Naive thymus-derived CD4-positive, alpha-beta T cell (primary cell): ENCODE results near the gene FAM187B. TPM values are rescaled to one million over a fixed set of nuclear protein-coding genes. Genes with fewer than 3 reads are reported as not detected.
A peak's percentile ranks its signal among the peaks of the same experiment; 100 is the strongest.
"Not testable (repeated sequence)": the region's sequence is repeated elsewhere in the genome, so short reads cannot be mapped to it uniquely, and the experiment has no call there.

ENCODE experiments used
- ATAC-seq: fragments of 150-1000 bp; cut with Tn5 transposase; 2 replicates; pipeline ENCODE4 v1.10.0; 2021; ENCODE audit warnings: mild to moderate bottlenecking, moderate library complexity
- CTCF ChIA-PET: fragments of 350-600 bp; sonication (Branson Sonifier 250); formaldehyde crosslinking; loops from one replicate; lab custom pipeline; 2021; ENCODE audit warnings: antibody characterized with exemption; lab: Charles Lee
- POLR2A ChIA-PET: fragments of 350-600 bp; sonication (Branson Sonifier 250); formaldehyde crosslinking; loops from one replicate; lab custom pipeline; 2021; ENCODE audit warnings: antibody characterized with exemption, inconsistent platforms; lab: Charles Lee
- DNase-seq, 9 donors: peaks; one replicate each; pipeline versions ENCODE4 v3.0.0 to v3.0.0-alpha.2; 2020 to 2022; ENCODE audit warnings: mixed read lengths in 1 of 9
- H3K27ac ChIP-seq: one replicate; pipeline ENCODE4 v1.7.0; 2013; ENCODE audit warnings: mild to moderate bottlenecking, low read depth, low read length, moderate library complexity
- H3K27me3 ChIP-seq, 2 donors: one replicate each; pipeline ENCODE4 v1.7.0; 2013; ENCODE audit warnings: low read length in 2 of 2, mild to moderate bottlenecking in 2 of 2, moderate library complexity in 2 of 2; ENCODE audit not compliant: control insufficient read depth in 2 of 2, insufficient read depth in 2 of 2
- H3K36me3 ChIP-seq, 3 experiments: 1 replicate in 2 of 3; 2 replicates in 1 of 3; pipeline ENCODE4 v1.7.0; 2013; ENCODE audit warnings: low read length in 3 of 3, mild to moderate bottlenecking in 3 of 3, moderate library complexity in 1 of 3; ENCODE audit not compliant: insufficient read depth in 3 of 3, control insufficient read depth in 2 of 3
- H3K4me1 ChIP-seq, 2 donors: one replicate each; pipeline ENCODE4 v1.7.0; 2013; ENCODE audit warnings: low read length in 2 of 2, mild to moderate bottlenecking in 2 of 2, moderate library complexity in 1 of 2; ENCODE audit not compliant: control insufficient read depth in 2 of 2, insufficient read depth in 2 of 2
- H3K4me3 ChIP-seq: 2 replicates; pipeline ENCODE4 v1.7.0; 2013; ENCODE audit warnings: mild to moderate bottlenecking, low read length
- H3K9me3 ChIP-seq, 3 experiments: 1 replicate in 2 of 3; 2 replicates in 1 of 3; pipeline ENCODE4 v1.7.0; 2013; ENCODE audit warnings: low read length in 3 of 3; ENCODE audit not compliant: control insufficient read depth in 2 of 3
- H3K27ac Mint-ChIP-seq, 9 donors: one replicate each; pipeline ENCODE4 v1.8.0; 2020 to 2022; ENCODE audit warnings: mixed read lengths in 9 of 9, mild to moderate bottlenecking in 8 of 9, moderate library complexity in 5 of 9, inconsistent platforms in 2 of 9
- H3K27me3 Mint-ChIP-seq, 5 donors: one replicate each; pipeline ENCODE4 v1.8.0; 2021 to 2022; ENCODE audit warnings: mixed read lengths in 5 of 5, mild to moderate bottlenecking in 1 of 5
- H3K36me3 Mint-ChIP-seq, 5 donors: one replicate each; pipeline ENCODE4 v1.8.0; 2020 to 2022; ENCODE audit warnings: mixed read lengths in 5 of 5, mild to moderate bottlenecking in 3 of 5, inconsistent platforms in 1 of 5
- H3K4me1 Mint-ChIP-seq, 7 donors: one replicate each; pipeline ENCODE4 v1.8.0; 2020 to 2022; ENCODE audit warnings: mixed read lengths in 7 of 7, mild to moderate bottlenecking in 3 of 7, inconsistent platforms in 1 of 7
- H3K4me3 Mint-ChIP-seq, 10 donors: one replicate each; pipeline ENCODE4 v1.8.0; 2020 to 2022; ENCODE audit warnings: mild to moderate bottlenecking in 10 of 10, mixed read lengths in 10 of 10, moderate library complexity in 6 of 10, inconsistent platforms in 2 of 10
- H3K9me3 Mint-ChIP-seq, 11 donors: one replicate each; pipeline ENCODE4 v1.8.0; 2020 to 2022; ENCODE audit warnings: mixed read lengths in 11 of 11, mild to moderate bottlenecking in 4 of 11, inconsistent platforms in 1 of 11, moderate library complexity in 1 of 11
- intact Hi-C, 2 donors: fragments of 100-400 bp; cut with micrococcal nuclease; formaldehyde crosslinking; loops; one replicate each; pipeline ENCODE4 v1.15.1; 2023
- polyA plus RNA-seq, 2 donors: library from polyadenylated mRNA; unstranded; fragments of 300-500 nt; fragmentation: Illumina TruSeq; gene quantifications; one replicate each; pipeline ENCODE4 v1.2.3, GENCODE V29; 2021
- total RNA-seq, 6 experiments: library from RNA in 5 of 6; stranded (reverse) in 5 of 6; gene quantifications; 1 replicate in 5 of 6; 2 replicates in 1 of 6; pipeline ENCODE4 v1.2.3 and lab custom pipeline; 2021 to 2026

The FAM187B gene
- total and polyA plus RNA-seq, 7 experiments from 2014 or later = not detected

DNA sequence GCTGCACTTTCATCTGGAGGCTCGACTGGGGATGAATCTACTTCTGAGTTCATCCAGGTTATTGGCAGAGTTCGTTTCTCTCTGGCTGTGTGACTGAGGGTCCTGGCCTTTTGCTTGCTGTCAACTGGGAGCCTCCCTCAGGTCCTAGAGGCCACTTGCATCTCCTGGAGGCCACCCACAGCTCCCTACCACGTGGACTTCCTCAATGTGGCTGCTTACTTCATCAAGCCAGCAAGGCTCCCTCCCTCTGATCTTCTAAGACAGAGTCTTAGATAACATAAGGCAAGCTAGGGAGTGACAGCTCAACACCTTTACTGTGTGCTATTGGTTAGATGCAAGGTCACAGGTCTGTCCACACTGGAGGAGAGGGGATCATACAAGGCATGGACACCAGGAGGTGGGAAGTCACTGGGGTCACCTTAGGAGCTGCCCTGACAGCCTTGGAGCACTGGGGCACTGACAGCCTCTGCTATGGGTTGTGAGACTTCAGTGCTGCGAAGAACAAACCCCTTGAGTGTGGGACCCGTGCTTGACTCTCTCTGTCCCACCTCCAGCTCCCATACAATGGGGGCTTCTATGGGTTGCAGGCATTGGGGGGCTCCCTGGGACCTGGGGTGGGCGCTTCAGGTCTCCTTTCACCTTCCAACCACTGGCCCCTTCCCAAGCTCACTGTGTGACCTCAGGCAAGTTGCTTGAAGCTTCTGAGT, 5.3 kb downstream of the FAM187B start:
- no peaks in the 10 kb centered on the region for H3K27me3 Mint-ChIP-seq
- peak overlapping the region in 2 of 10 donors; percentile 9 to 34 for H3K4me3 Mint-ChIP-seq
- peak overlapping the region in 7 of 9 donors; percentile 51 to 85 (median 62) for H3K27ac Mint-ChIP-seq
- ATAC-seq = no peak
- no peak overlapping the region for H3K27ac ChIP-seq
- peaks cover 0 to 8% (median 0%) of the 10 kb centered on the region in 11 donors for H3K9me3 Mint-ChIP-seq
- H3K4me3 ChIP-seq = no peak overlapping the region
- H3K36me3 Mint-ChIP-seq = peaks cover 0 to 4% (median 0%) of the 10 kb centered on the region in 5 donors
- peaks cover 0 to 28% of the 10 kb centered on the region in 2 donors for H3K4me1 ChIP-seq
- CTCF ChIA-PET = interaction anchor here (0.5 to 1.2 kb wide), 3 partner anchors 10 to 108 kb away, joined by 3 to 4 read pairs (median 3); no protein-coding TSS in a partner anchor
- peak in 1 of 9 donors; percentile 12 for DNase-seq
- no peaks in the 10 kb centered on the region for H3K9me3 ChIP-seq
- peaks cover 19 to 48% (median 43%) of the 10 kb centered on the region in 7 donors for H3K4me1 Mint-ChIP-seq
- H3K27me3 ChIP-seq = no peaks in the 10 kb centered on the region
- POLR2A ChIA-PET = interaction anchor here (0.6 to 2.1 kb wide), 8 partner anchors 10 to 81 kb away, joined by 3 to 12 read pairs (median 5); no protein-coding TSS in a partner anchor
- H3K36me3 ChIP-seq = no peaks in the 10 kb centered on the region
- intact Hi-C loops = no loop called here

DNA sequence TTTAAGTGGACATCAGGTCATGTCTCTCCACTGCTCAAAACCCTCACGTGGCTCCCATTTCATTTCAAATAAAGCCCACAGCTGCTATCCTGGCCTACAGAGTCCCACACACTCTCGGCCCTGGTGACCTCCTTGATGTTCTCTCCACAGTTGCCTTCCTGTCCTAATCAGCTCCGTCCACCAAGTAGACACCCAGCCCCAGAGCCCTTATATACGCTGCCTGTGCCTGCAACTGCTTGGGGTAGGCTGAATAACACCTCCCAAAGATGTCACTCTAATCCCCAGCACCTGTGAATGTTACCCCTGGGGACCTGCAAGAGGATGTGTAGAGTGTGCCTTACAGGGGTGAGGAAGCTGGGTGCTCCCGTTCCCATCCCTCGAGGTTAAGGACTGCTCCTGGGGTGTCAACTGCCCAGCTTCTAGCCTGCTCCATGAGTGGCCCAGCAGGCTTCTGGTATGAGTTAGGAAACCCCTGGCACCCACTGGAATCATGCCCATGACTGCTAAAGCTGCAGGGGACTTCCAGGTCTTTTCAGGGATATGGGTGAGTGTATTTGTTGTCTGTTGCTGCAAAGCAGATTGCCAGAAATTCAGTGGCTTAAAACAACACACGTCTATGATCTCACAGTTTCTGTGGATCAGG, 6.0 kb downstream of the FAM187B start:
- no peaks in the 10 kb centered on the region for H3K27me3 Mint-ChIP-seq
- peak overlapping the region in 5 of 9 donors; percentile 10 to 81 (median 61) for H3K27ac Mint-ChIP-seq
- DNase-seq (no peak), ATAC-seq (no peak)
- intact Hi-C loops = no loop called here
- Histone ChIP-seq H3K4me3 (no peak overlapping the region), H3K27ac (no peak overlapping the region), H3K4me1 (peaks cover 0 to 28% of the 10 kb centered on the region in 2 donors), H3K9me3 (no peaks in the 10 kb centered on the region), H3K36me3 (no peaks in the 10 kb centered on the region), H3K27me3 (no peaks in the 10 kb centered on the region)
- peak overlapping the region in 1 of 10 donors; percentile 8 for H3K4me3 Mint-ChIP-seq
- peaks cover 0 to 9% (median 1%) of the 10 kb centered on the region in 11 donors for H3K9me3 Mint-ChIP-seq
- H3K4me1 Mint-ChIP-seq = peaks cover 19 to 51% (median 43%) of the 10 kb centered on the region in 7 donors
- ChIA-PET POLR2A (interaction anchor here (0.6 to 2.1 kb wide), 7 partner anchors 10 to 61 kb away, joined by 3 to 12 read pairs (median 6); no protein-coding TSS in a partner anchor), CTCF (interaction anchor here (0.5 to 1.2 kb wide), 2 partner anchors 11 to 108 kb away, joined by 3 to 4 read pairs; no protein-coding TSS in a partner anchor)
- peaks cover 0 to 6% (median 0%) of the 10 kb centered on the region in 5 donors for H3K36me3 Mint-ChIP-seq

GRCh38 chr19:35220973-35221590, 7.5 kb downstream of the FAM187B start:
- ChIA-PET POLR2A (interaction anchor here (0.6 to 1.5 kb wide), 8 partner anchors 10 to 407 kb away, joined by 3 to 7 read pairs (median 4); no protein-coding TSS in a partner anchor), CTCF (interaction anchor here (1.2 kb wide), 1 partner anchor 67 kb away, joined by 3 read pairs; no protein-coding TSS in a partner anchor)
- Mint-ChIP-seq H3K4me3 (peak overlapping the region in 7 of 10 donors; percentile 7 to 73 (median 51)), H3K4me1 (peaks cover 25 to 57% (median 44%) of the 10 kb centered on the region in 7 donors), H3K9me3 (peaks cover 0 to 17% (median 2%) of the 10 kb centered on the region in 11 donors), H3K27ac (peak overlapping the region in 8 of 9 donors; percentile 61 to 92 (median 82))
- ATAC-seq, H3K27ac ChIP-seq, DNase-seq, intact Hi-C loops, H3K4me3 ChIP-seq, H3K27me3 Mint-ChIP-seq, H3K36me3 Mint-ChIP-seq, H3K9me3 ChIP-seq, H3K27me3 ChIP-seq, H3K36me3 ChIP-seq: not testable (repeated sequence)
- peaks cover 0 to 31% of the 10 kb centered on the region in 2 donors for H3K4me1 ChIP-seq

DNA sequence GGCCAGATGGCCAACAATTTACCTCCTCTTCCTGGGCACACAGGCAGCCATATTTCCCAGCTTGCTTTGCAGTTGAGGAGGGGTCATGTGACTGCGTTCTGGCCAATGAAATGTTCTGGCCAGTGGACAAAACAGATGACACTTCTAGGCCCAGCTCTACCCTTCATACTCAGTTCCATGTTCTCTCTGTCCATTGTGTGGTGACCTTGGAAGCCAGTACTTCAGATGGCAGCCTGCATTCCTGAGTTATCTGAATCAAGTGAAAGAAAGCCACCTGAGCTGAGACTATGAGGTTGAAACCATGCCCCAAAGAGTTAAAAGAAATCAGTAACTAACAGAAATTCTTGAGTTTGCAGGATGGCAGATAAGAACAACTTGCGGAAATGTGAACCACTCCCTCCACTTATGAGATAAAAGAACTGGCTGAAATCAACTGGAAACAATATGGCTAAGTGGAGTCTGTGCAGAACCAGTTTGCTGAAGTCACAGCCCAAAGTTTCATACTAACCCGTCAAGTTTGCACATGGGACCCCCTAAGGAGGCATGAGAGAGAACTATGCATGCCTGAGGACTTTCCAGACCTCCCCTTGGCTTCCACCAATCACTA, 8.1 kb downstream of the FAM187B start:
- Histone ChIP-seq H3K36me3 (no peaks in the 10 kb centered on the region), H3K27ac (no peak overlapping the region), H3K4me1 (peaks cover 0 to 35% of the 10 kb centered on the region in 2 donors), H3K4me3 (no peak overlapping the region), H3K27me3 (no peaks in the 10 kb centered on the region), H3K9me3 (no peaks in the 10 kb centered on the region)
- peak in 1 of 9 donors; percentile 22 for DNase-seq
- Mint-ChIP-seq H3K4me3 (peak overlapping the region in 8 of 10 donors; percentile 7 to 73 (median 48)), H3K36me3 (peaks cover 0 to 6% (median 0%) of the 10 kb centered on the region in 5 donors), H3K9me3 (peaks cover 0 to 17% (median 2%) of the 10 kb centered on the region in 11 donors), H3K4me1 (peaks cover 25 to 56% (median 47%) of the 10 kb centered on the region in 7 donors), H3K27me3 (no peaks in the 10 kb centered on the region), H3K27ac (peak overlapping the region in 8 of 9 donors; percentile 20 to 92 (median 82))
- intact Hi-C loops = no loop called here
- no peak for ATAC-seq
- POLR2A ChIA-PET = interaction anchor here (0.6 to 2.0 kb wide), 9 partner anchors 9 to 407 kb away, joined by 3 to 7 read pairs (median 4); no protein-coding TSS in a partner anchor
- CTCF ChIA-PET = interaction anchor here (1.2 kb wide), 1 partner anchor 66 kb away, joined by 3 read pairs; no protein-coding TSS in a partner anchor

GRCh38 chr19:35219008-35219407, 9.5 kb downstream of the FAM187B start:
- CTCF ChIA-PET = interaction anchor here (0.6 kb wide), 1 partner anchor 58 kb away, joined by 3 read pairs; no protein-coding TSS in a partner anchor
- no peak for ATAC-seq
- Histone ChIP-seq H3K4me1 (peaks cover 13 to 43% of the 10 kb centered on the region in 2 donors), H3K27ac (no peak overlapping the region), H3K36me3 (no peaks in the 10 kb centered on the region), H3K4me3 (no peak overlapping the region), H3K9me3 (no peaks in the 10 kb centered on the region), H3K27me3 (no peaks in the 10 kb centered on the region)
- Mint-ChIP-seq H3K4me3 (peak overlapping the region in 1 of 10 donors; percentile 3), H3K9me3 (peaks cover 0 to 17% (median 2%) of the 10 kb centered on the region in 11 donors), H3K4me1 (peaks cover 30 to 66% (median 59%) of the 10 kb centered on the region in 7 donors), H3K36me3 (peaks cover 0 to 6% (median 0%) of the 10 kb centered on the region in 5 donors), H3K27ac (peak overlapping the region in 5 of 9 donors; percentile 20 to 55 (median 43)), H3K27me3 (no peaks in the 10 kb centered on the region)
- POLR2A ChIA-PET = interaction anchor here (0.6 to 2.0 kb wide), 5 partner anchors 15 to 65 kb away, joined by 3 to 6 read pairs (median 4); partner anchors contain the start of gene FXYD5
- intact Hi-C loops = no loop called here
- DNase-seq = no peak
